HEK293 (cell line): ENCODE measurements around the gene NUMBL.
A peak's percentile ranks its signal among the peaks of the same experiment; 100 is the strongest.

Experiments used
- CTCF ChIA-PET: fragments of 350-600 bp; formaldehyde crosslinking; extraction: SDS; loops from one replicate; lab custom pipeline; 2021; ENCODE audit warnings: antibody characterized with exemption; lab: Yijun Ruan, JAX
- POLR2A ChIA-PET: fragments of 300-600 bp; formaldehyde crosslinking; extraction: SDS; loops from one replicate; lab custom pipeline; 2020; ENCODE audit warnings: antibody characterized with exemption, inconsistent platforms; lab: Yijun Ruan, JAX
- H3K27ac ChIP-seq: fragments of 200-500 bp; sonication (Bioruptor generic); 2 replicates; pipeline ENCODE4 v1.5.1; 2014; ENCODE audit warnings: low read depth, low read length, control low read depth, inconsistent platforms; ENCODE audit errors: extremely low read depth
- H3K36me3 ChIP-seq, 2 experiments: fragments of 200-500 bp in 1 of 2; sonication (Bioruptor generic) in 1 of 2; 1 replicate in 1 of 2; 2 replicates in 1 of 2; pipeline ENCODE4 v1.5.1; 2014 to 2017; ENCODE audit warnings: inconsistent platforms in 2 of 2, low read length in 2 of 2; ENCODE audit not compliant: control insufficient read depth in 2 of 2, insufficient read depth in 1 of 2
- H3K4me1 ChIP-seq: fragments of 200-500 bp; sonication (Bioruptor generic); 2 replicates; pipeline ENCODE4 v1.5.1; 2014; ENCODE audit warnings: mild to moderate bottlenecking, low read length, inconsistent platforms; ENCODE audit not compliant: control insufficient read depth, insufficient read depth
- H3K4me3 ChIP-seq: 2 replicates; pipeline ENCODE4 v1.5.1; 2011; ENCODE audit warnings: low read depth, mild to moderate bottlenecking, control low read depth, low read length, moderate library complexity
- H3K9me3 ChIP-seq: fragments of 200-500 bp; sonication (Bioruptor generic); 2 replicates; pipeline ENCODE4 v1.5.1; 2014; ENCODE audit warnings: low read depth, low read length, inconsistent platforms; ENCODE audit not compliant: control insufficient read depth, insufficient read depth
- BCL11A ChIP-seq: fragments of 450-650 bp; formaldehyde crosslinking; IDR thresholded peaks from 2 replicates; pipeline ENCODE4 v1.5.1; 2016; ENCODE audit warnings: low read depth, missing biosample characterization, missing genetic modification characterization
- GLIS2 ChIP-seq: fragments of 450-650 bp; formaldehyde crosslinking; IDR thresholded peaks from 2 replicates; pipeline ENCODE4 v1.5.1; 2016; ENCODE audit warnings: missing biosample characterization, missing genetic modification characterization
- HOXA7 ChIP-seq: sonication (generic); formaldehyde crosslinking; IDR thresholded peaks from 2 replicates; pipeline ENCODE4 v1.8.1; 2022; ENCODE audit warnings: missing genetic modification reagents, borderline replicate concordance
- KLF1 ChIP-seq: fragments of 450-650 bp; formaldehyde crosslinking; IDR thresholded peaks from 2 replicates; pipeline ENCODE4 v1.5.1; 2016; ENCODE audit warnings: missing biosample characterization, missing genetic modification characterization
- KLF16 ChIP-seq: fragments of 450-650 bp; formaldehyde crosslinking; IDR thresholded peaks from 2 replicates; pipeline ENCODE4 v1.5.1; 2017; ENCODE audit warnings: missing biosample characterization, missing genetic modification characterization
- KLF8 ChIP-seq: fragments of 450-650 bp; formaldehyde crosslinking; IDR thresholded peaks from 2 replicates; pipeline ENCODE4 v1.5.1; 2016; ENCODE audit warnings: missing biosample characterization, missing genetic modification characterization
- SETDB1 ChIP-seq: IDR thresholded peaks from one replicate; pipeline ENCODE4 v1.6.1; 2017; ENCODE audit warnings: mild to moderate bottlenecking, low read length, moderate library complexity, mixed read lengths; ENCODE audit not compliant: insufficient read length
- ZIC2 ChIP-seq: fragments of 450-650 bp; formaldehyde crosslinking; IDR thresholded peaks from 2 replicates; pipeline ENCODE4 v1.5.1; 2016; ENCODE audit warnings: missing biosample characterization, missing genetic modification characterization
- ZNF133 ChIP-seq: fragments of 450-650 bp; formaldehyde crosslinking; IDR thresholded peaks from 2 replicates; pipeline ENCODE4 v1.5.1; 2016; ENCODE audit warnings: missing biosample characterization, missing genetic modification characterization
- ZNF146 ChIP-seq: fragments of 450-650 bp; formaldehyde crosslinking; IDR thresholded peaks from 2 replicates; pipeline ENCODE4 v1.5.1; 2016; ENCODE audit warnings: missing biosample characterization, missing genetic modification characterization
- ZNF175 ChIP-seq: fragments of 450-650 bp; formaldehyde crosslinking; IDR thresholded peaks from 2 replicates; pipeline ENCODE4 v1.5.1; 2016; ENCODE audit warnings: missing biosample characterization, missing genetic modification characterization
- ZNF311 ChIP-seq: fragments of 450-650 bp; formaldehyde crosslinking; IDR thresholded peaks from 2 replicates; pipeline ENCODE4 v1.5.1; 2017; ENCODE audit warnings: missing biosample characterization, missing genetic modification characterization, borderline replicate concordance
- ZNF423 ChIP-seq: fragments of 450-650 bp; formaldehyde crosslinking; IDR thresholded peaks from 2 replicates; pipeline ENCODE4 v1.5.1; 2016; ENCODE audit warnings: missing biosample characterization, missing genetic modification characterization
- ZNF521 ChIP-seq: fragments of 450-650 bp; formaldehyde crosslinking; IDR thresholded peaks from 2 replicates; pipeline ENCODE4 v1.5.1; 2017; ENCODE audit warnings: missing biosample characterization, mild to moderate bottlenecking, missing genetic modification characterization
- ZNF600 ChIP-seq: fragments of 450-650 bp; formaldehyde crosslinking; IDR thresholded peaks from 2 replicates; pipeline ENCODE4 v1.5.1; 2016; ENCODE audit warnings: missing biosample characterization, missing genetic modification characterization
- ZNF624 ChIP-seq: fragments of 450-650 bp; formaldehyde crosslinking; IDR thresholded peaks from 2 replicates; pipeline ENCODE4 v1.5.1; 2017; ENCODE audit warnings: missing biosample characterization, missing genetic modification characterization
- ZNF785 ChIP-seq: fragments of 450-650 bp; formaldehyde crosslinking; IDR thresholded peaks from 2 replicates; pipeline ENCODE4 v1.5.1; 2016; ENCODE audit warnings: missing biosample characterization, missing genetic modification characterization
- ZNF791 ChIP-seq: fragments of 450-650 bp; formaldehyde crosslinking; IDR thresholded peaks from 2 replicates; pipeline ENCODE4 v1.5.1; 2016; ENCODE audit warnings: missing biosample characterization, missing genetic modification characterization
- TF ChIP-seq, protein P1 (sequence below): fragments of 450-650 bp; formaldehyde crosslinking; IDR thresholded peaks from 2 replicates; pipeline ENCODE4 v1.5.1; 2016; ENCODE audit warnings: missing biosample characterization, missing genetic modification characterization
- TF ChIP-seq, protein P2 (sequence below): fragments of 450-650 bp; formaldehyde crosslinking; conservative IDR thresholded peaks from 2 replicates; pipeline ENCODE4 v1.5.1; 2016; ENCODE audit warnings: low read depth, missing biosample characterization, missing genetic modification characterization
- TF ChIP-seq, protein P3 (sequence below): fragments of 450-650 bp; formaldehyde crosslinking; IDR thresholded peaks from 2 replicates; pipeline ENCODE4 v1.5.1; 2016; ENCODE audit warnings: missing biosample characterization, missing genetic modification characterization
- TF ChIP-seq, protein P4 (sequence below): fragments of 450-650 bp; IDR thresholded peaks from 2 replicates; pipeline ENCODE4 v1.5.1; 2018; ENCODE audit warnings: missing biosample characterization, missing genetic modification characterization
- TF ChIP-seq, protein P5 (sequence below): fragments of 450-650 bp; formaldehyde crosslinking; IDR thresholded peaks from 2 replicates; pipeline ENCODE4 v1.5.1; 2016; ENCODE audit warnings: missing biosample characterization, missing genetic modification characterization

NUMBL gene

DNA sequence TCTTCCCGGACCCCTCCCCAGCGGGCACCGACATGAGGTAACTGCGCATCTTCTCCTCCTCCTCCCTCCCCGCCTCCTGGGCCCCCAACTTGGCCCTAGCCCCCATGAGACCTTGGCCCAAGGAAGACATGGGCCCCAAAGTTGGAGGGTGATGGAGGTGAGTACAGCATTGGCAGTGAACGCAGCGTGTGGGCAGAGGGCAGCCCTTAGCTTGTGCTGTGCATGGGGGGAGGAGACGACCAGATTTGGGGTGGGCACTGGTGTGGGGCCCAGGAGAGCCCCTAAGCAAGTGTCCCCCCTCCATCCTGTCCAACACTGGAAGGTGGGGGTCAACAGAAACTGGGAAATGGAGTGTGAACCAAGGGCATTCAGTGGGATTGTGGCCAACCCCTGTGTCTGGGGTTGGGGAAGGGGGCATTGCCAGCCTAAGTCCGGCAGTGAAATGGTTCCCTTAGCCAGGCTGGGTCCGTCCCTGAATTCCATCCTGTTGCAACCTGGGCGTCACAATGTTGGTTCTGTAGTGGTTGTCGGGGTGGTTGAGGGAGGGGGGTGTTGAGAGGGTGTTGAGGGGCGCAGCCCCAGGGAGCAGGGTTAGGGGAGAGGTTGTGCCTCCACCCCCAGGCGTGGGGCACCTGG lies 23.5 kb downstream of the NUMBL start:
- Histone ChIP-seq H3K36me3 (peaks cover 13 to 45% of the 10 kb centered on the region in 2 experiments), H3K4me3 (no peak overlapping the region), H3K4me1 (peaks cover 13% of the 10 kb centered on the region), H3K27ac (no peak overlapping the region), H3K9me3 (no peaks in the 10 kb centered on the region)
- ChIA-PET CTCF (interaction anchor here (1.2 to 1.6 kb wide), 2 partner anchors 140 to 478 kb away, joined by 3 to 5 read pairs; no protein-coding TSS in a partner anchor), POLR2A (no interaction called here)
- TF ChIP-seq ZNF311 (no peak), HOXA7 (CRISPR knock-in tag) (no peak), SETDB1 (no peak), ZNF133 (tag by site-specific recombination) (no peak), ZNF791 (tag by site-specific recombination) (no peak), ZNF175 (tag by site-specific recombination) (no peak), ZNF624 (tag by site-specific recombination) (no peak), ZNF785 (tag by site-specific recombination) (no peak), ZNF423 (no peak), KLF8 (tag by site-specific recombination) (peak; percentile 55; the same call in 1 of the 2 replicates), GLIS2 (tag by site-specific recombination) (no peak), ZNF600 (tag by site-specific recombination) (no peak), ZNF146 (0 out of 2 replicates have a peak, but pooled peaks have one; percentile 11), ZNF521 (tag by site-specific recombination) (no peak), ZIC2 (tag by site-specific recombination) (no peak), KLF1 (tag by site-specific recombination) (peak; percentile 52), BCL11A (tag by site-specific recombination) (no peak), KLF16 (tag by site-specific recombination) (0 out of 2 replicates have a peak, but pooled peaks have one; percentile 48)
- TF ChIP-seq, protein P1, sequence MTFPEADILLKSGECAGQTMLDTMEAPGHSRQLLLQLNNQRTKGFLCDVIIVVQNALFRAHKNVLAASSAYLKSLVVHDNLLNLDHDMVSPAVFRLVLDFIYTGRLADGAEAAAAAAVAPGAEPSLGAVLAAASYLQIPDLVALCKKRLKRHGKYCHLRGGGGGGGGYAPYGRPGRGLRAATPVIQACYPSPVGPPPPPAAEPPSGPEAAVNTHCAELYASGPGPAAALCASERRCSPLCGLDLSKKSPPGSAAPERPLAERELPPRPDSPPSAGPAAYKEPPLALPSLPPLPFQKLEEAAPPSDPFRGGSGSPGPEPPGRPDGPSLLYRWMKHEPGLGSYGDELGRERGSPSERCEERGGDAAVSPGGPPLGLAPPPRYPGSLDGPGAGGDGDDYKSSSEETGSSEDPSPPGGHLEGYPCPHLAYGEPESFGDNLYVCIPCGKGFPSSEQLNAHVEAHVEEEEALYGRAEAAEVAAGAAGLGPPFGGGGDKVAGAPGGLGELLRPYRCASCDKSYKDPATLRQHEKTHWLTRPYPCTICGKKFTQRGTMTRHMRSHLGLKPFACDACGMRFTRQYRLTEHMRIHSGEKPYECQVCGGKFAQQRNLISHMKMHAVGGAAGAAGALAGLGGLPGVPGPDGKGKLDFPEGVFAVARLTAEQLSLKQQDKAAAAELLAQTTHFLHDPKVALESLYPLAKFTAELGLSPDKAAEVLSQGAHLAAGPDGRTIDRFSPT (tag by site-specific recombination): peak; percentile 84
- TF ChIP-seq, protein P2, sequence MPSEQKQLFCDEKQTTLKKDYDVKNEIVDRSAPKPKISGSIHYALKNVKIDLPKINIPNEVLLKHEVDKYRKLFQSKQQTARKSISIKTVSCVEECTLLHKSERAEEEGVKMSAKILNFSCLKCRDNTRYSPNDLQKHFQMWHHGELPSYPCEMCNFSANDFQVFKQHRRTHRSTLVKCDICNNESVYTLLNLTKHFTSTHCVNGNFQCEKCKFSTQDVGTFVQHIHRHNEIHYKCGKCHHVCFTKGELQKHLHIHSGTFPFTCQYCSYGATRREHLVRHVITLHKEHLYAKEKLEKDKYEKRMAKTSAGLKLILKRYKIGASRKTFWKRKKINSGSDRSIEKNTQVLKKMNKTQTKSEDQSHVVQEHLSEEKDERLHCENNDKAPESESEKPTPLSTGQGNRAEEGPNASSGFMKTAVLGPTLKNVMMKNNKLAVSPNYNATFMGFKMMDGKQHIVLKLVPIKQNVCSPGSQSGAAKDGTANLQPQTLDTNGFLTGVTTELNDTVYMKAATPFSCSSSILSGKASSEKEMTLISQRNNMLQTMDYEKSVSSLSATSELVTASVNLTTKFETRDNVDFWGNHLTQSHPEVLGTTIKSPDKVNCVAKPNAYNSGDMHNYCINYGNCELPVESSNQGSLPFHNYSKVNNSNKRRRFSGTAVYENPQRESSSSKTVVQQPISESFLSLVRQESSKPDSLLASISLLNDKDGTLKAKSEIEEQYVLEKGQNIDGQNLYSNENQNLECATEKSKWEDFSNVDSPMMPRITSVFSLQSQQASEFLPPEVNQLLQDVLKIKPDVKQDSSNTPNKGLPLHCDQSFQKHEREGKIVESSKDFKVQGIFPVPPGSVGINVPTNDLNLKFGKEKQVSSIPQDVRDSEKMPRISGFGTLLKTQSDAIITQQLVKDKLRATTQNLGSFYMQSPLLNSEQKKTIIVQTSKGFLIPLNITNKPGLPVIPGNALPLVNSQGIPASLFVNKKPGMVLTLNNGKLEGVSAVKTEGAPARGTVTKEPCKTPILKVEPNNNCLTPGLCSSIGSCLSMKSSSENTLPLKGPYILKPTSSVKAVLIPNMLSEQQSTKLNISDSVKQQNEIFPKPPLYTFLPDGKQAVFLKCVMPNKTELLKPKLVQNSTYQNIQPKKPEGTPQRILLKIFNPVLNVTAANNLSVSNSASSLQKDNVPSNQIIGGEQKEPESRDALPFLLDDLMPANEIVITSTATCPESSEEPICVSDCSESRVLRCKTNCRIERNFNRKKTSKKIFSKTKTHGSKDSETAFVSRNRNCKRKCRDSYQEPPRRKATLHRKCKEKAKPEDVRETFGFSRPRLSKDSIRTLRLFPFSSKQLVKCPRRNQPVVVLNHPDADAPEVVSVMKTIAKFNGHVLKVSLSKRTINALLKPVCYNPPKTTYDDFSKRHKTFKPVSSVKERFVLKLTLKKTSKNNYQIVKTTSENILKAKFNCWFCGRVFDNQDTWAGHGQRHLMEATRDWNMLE (tag by site-specific recombination): no peak
- TF ChIP-seq, protein P3, sequence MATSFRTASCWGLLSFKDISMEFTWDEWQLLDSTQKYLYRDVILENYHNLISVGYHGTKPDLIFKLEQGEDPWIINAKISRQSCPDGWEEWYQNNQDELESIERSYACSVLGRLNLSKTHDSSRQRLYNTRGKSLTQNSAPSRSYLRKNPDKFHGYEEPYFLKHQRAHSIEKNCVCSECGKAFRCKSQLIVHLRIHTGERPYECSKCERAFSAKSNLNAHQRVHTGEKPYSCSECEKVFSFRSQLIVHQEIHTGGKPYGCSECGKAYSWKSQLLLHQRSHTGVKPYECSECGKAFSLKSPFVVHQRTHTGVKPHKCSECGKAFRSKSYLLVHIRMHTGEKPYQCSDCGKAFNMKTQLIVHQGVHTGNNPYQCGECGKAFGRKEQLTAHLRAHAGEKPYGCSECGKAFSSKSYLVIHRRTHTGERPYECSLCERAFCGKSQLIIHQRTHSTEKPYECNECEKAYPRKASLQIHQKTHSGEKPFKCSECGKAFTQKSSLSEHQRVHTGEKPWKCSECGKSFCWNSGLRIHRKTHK (tag by site-specific recombination): no peak
- TF ChIP-seq, protein P4, sequence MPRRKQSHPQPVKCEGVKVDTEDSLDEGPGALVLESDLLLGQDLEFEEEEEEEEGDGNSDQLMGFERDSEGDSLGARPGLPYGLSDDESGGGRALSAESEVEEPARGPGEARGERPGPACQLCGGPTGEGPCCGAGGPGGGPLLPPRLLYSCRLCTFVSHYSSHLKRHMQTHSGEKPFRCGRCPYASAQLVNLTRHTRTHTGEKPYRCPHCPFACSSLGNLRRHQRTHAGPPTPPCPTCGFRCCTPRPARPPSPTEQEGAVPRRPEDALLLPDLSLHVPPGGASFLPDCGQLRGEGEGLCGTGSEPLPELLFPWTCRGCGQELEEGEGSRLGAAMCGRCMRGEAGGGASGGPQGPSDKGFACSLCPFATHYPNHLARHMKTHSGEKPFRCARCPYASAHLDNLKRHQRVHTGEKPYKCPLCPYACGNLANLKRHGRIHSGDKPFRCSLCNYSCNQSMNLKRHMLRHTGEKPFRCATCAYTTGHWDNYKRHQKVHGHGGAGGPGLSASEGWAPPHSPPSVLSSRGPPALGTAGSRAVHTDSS (tag by site-specific recombination): no peak
- TF ChIP-seq, protein P5, sequence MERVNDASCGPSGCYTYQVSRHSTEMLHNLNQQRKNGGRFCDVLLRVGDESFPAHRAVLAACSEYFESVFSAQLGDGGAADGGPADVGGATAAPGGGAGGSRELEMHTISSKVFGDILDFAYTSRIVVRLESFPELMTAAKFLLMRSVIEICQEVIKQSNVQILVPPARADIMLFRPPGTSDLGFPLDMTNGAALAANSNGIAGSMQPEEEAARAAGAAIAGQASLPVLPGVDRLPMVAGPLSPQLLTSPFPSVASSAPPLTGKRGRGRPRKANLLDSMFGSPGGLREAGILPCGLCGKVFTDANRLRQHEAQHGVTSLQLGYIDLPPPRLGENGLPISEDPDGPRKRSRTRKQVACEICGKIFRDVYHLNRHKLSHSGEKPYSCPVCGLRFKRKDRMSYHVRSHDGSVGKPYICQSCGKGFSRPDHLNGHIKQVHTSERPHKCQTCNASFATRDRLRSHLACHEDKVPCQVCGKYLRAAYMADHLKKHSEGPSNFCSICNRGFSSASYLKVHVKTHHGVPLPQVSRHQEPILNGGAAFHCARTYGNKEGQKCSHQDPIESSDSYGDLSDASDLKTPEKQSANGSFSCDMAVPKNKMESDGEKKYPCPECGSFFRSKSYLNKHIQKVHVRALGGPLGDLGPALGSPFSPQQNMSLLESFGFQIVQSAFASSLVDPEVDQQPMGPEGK (tag by site-specific recombination): peak; percentile 54
